SK-N-SH (cell line): ENCODE measurements around the gene CKMT2. TPM values are rescaled to one million over a fixed set of nuclear protein-coding genes. Genes with fewer than 3 reads are reported as not detected.

Experiments used
- CTCF ChIA-PET: fragments of 300-600, 350-600 bp; formaldehyde crosslinking; extraction: SDS; loops from one replicate; lab custom pipeline; 2021; lab: Yijun Ruan, JAX
- POLR2A ChIA-PET: fragments of 350-600 bp; sonication (Branson Sonifier 250); formaldehyde crosslinking; extraction: SDS; loops from one replicate; lab custom pipeline; 2020; ENCODE audit warnings: antibody characterized with exemption, inconsistent platforms; lab: Yijun Ruan, JAX
- DNase-seq: peaks from one replicate; pipeline ENCODE4 v3.0.0; 2012
- H2AFZ ChIP-seq: fragments of 200-600 bp; sonication (generic); 2 replicates; pipeline ENCODE4 v1.8.1; 2016; ENCODE audit warnings: antibody characterized with exemption, mild to moderate bottlenecking, low read depth
- H3F3A ChIP-seq: fragments of 200-600 bp; sonication (generic); replicated peaks from 2 replicates; pipeline ENCODE3; 2016; ENCODE audit warnings: antibody characterized with exemption, mild to moderate bottlenecking; ENCODE audit not compliant: insufficient read depth
- H3K27ac ChIP-seq, 2 experiments: fragments of 200-500 bp in 1 of 2; fragments of 200-600 bp in 1 of 2; sonication (Bioruptor generic) in 1 of 2; sonication (generic), shearing (Covaris generic) in 1 of 2; 2 replicates each; pipeline versions ENCODE4 v1.5.1 to v1.6.1; 2014 to 2016; ENCODE audit warnings: low read depth in 2 of 2, inconsistent platforms in 1 of 2, low read length in 1 of 2, mild to moderate bottlenecking in 1 of 2, mixed read lengths in 1 of 2
- H3K27me3 ChIP-seq: fragments of 200-600 bp; sonication (generic), shearing (Covaris generic); 2 replicates; pipeline ENCODE4 v1.6.1; 2016; ENCODE audit warnings: mixed run types; ENCODE audit not compliant: insufficient read depth
- H3K36me3 ChIP-seq, 2 experiments: fragments of 200-500 bp in 1 of 2; fragments of 200-600 bp in 1 of 2; sonication (Bioruptor generic) in 1 of 2; sonication (generic) in 1 of 2; replicated peaks in 1 of 2; 2 replicates each; pipeline versions ENCODE3 to v1.5.1; 2014 to 2016; ENCODE audit warnings: low read length in 1 of 2, mild to moderate bottlenecking in 1 of 2; ENCODE audit not compliant: insufficient read depth in 2 of 2, control insufficient read depth in 1 of 2
- H3K4me1 ChIP-seq, 2 experiments: fragments of 200-500 bp in 1 of 2; fragments of 200-600 bp in 1 of 2; sonication (Bioruptor generic) in 1 of 2; sonication (generic), shearing (Covaris generic) in 1 of 2; 2 replicates each; pipeline versions ENCODE4 v1.5.1 to v1.6.1; 2014 to 2016; ENCODE audit warnings: low read depth in 1 of 2, low read length in 1 of 2, mixed run types in 1 of 2; ENCODE audit not compliant: insufficient read depth in 2 of 2, control insufficient read depth in 1 of 2
- H3K4me2 ChIP-seq: fragments of 200-600 bp; sonication (generic), shearing (Covaris generic); 2 replicates; pipeline ENCODE4 v1.6.1; 2017; ENCODE audit warnings: mixed run types
- H3K4me3 ChIP-seq, 2 experiments: fragments of 200-500 bp in 1 of 2; fragments of 200-600 bp in 1 of 2; sonication (Bioruptor generic) in 1 of 2; sonication (generic), shearing (Covaris generic) in 1 of 2; 2 replicates each; pipeline versions ENCODE4 v1.5.1 to v1.8.1; 2014 to 2016; ENCODE audit warnings: low read depth in 2 of 2, inconsistent platforms in 1 of 2, low read length in 1 of 2, mild to moderate bottlenecking in 1 of 2, mixed read lengths in 1 of 2, moderate library complexity in 1 of 2
- H3K79me2 ChIP-seq: fragments of 200-600 bp; sonication (generic); 2 replicates; pipeline ENCODE4 v1.8.1; 2017; ENCODE audit warnings: mild to moderate bottlenecking; ENCODE audit not compliant: insufficient read depth
- H3K9ac ChIP-seq: fragments of 200-600 bp; sonication (generic); 2 replicates; pipeline ENCODE4 v1.6.1; 2017; ENCODE audit warnings: mixed run types
- H3K9me2 ChIP-seq: fragments of 200-600 bp; sonication (generic); 2 replicates; pipeline ENCODE4 v1.6.1; 2017; ENCODE audit warnings: mixed run types
- H3K9me3 ChIP-seq: fragments of 200-600 bp; sonication (generic); 2 replicates; pipeline ENCODE4 v1.6.1; 2017; ENCODE audit warnings: mixed run types, mild to moderate bottlenecking, moderate library complexity
- H4K20me1 ChIP-seq: fragments of 200-600 bp; sonication (generic); 2 replicates; pipeline ENCODE4 v1.6.1; 2017; ENCODE audit warnings: mild to moderate bottlenecking, mixed run types; ENCODE audit not compliant: insufficient read depth
- CTCF ChIP-seq: fragments of 200-600 bp; sonication (generic); IDR thresholded peaks from 2 replicates; pipeline ENCODE4 v1.6.1; 2017; ENCODE audit warnings: antibody characterized with exemption, mild to moderate bottlenecking, moderate library complexity
- FOSL2 ChIP-seq: IDR thresholded peaks from 2 replicates; pipeline ENCODE4 v1.4.0; 2012; ENCODE audit warnings: low read depth, mild to moderate bottlenecking, moderate library complexity, borderline replicate concordance
- FOXJ3 ChIP-seq: sonication (generic); formaldehyde crosslinking; IDR thresholded peaks from 2 replicates; pipeline ENCODE4 v1.5.1; 2020; ENCODE audit warnings: mild to moderate bottlenecking, missing genetic modification reagents
- GATA2 ChIP-seq: sonication (generic); formaldehyde crosslinking; IDR thresholded peaks from 2 replicates; pipeline ENCODE4 v1.5.0; 2020; ENCODE audit warnings: mild to moderate bottlenecking, missing genetic modification reagents
- IRF3 ChIP-seq: fragments of 150-350 bp; IDR thresholded peaks from 2 replicates; pipeline ENCODE4 v1.6.1; 2016; ENCODE audit warnings: mild to moderate bottlenecking, low read depth, low read length
- POLR2AphosphoS5 ChIP-seq: IDR thresholded peaks from 2 replicates; pipeline ENCODE4 v1.6.1; 2012; ENCODE audit warnings: low read depth, low read length
- RFX5 ChIP-seq: IDR thresholded peaks from 2 replicates; pipeline ENCODE4 v1.6.1; 2012; ENCODE audit warnings: mild to moderate bottlenecking, improper control_type of control experiment, low read length
- TAF1 ChIP-seq: IDR thresholded peaks from 2 replicates; pipeline ENCODE4 v1.6.1; 2012; ENCODE audit warnings: low read depth, mild to moderate bottlenecking, low read length, moderate library complexity, borderline replicate concordance
- TCF12 ChIP-seq: IDR thresholded peaks from 2 replicates; pipeline ENCODE4 v1.4.0; 2012
- YY1 ChIP-seq: IDR thresholded peaks from 2 replicates; pipeline ENCODE4 v1.4.0; 2012; ENCODE audit warnings: low read depth, mild to moderate bottlenecking
- WGBS: methylation state at CpG from one replicate; pipeline ENCODE4 v1.1.6; 2017; ENCODE audit warnings: low lambda C conversion rate; 5-methylcytosine and 5-hydroxymethylcytosine counted together
- polyA plus RNA-seq, 3 experiments: library from polyadenylated mRNA; depleted of rRNA; stranded (reverse); fragments of >200 nt; gene quantifications; 2 replicates each; pipeline ENCODE4 v1.2.3, GENCODE V29; 2012
- TF ChIP-seq, protein P1 (sequence below): IDR thresholded peaks from 2 replicates; pipeline ENCODE4 v1.4.0; 2012; ENCODE audit warnings: low read depth, borderline replicate concordance

The CKMT2 gene
- polyA plus RNA-seq, 1 of the 3 experiments (the other 2 are of a cell fraction) = not detected

DNA sequence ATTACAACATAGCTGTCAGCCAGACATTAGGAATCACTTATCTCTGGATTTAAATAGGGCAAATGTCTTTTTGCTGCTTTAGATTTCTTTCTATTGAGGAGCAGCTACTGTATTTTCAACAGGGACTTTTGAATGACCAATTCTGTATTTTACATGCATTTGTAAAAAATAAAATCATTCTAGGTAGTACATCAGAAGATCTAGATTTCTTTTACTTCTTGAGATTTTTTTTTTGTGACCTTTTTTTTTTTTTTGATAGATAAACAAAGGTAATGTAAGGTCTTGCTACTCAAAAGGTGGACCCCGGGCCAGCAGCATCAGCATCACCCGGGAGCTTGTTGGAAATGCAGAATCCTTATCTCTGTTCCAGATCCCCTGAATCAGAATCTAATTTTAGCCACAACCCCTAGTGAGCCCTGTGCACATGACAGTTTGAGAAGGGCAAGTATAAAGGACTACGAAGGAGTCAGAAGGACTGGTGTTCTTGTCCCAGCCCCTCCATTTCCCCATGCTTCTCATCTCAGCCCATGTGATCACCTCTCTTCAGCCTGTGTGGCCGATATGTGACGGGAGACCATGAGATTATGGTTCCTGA, 37.7 kb upstream of the CKMT2 start:
- Histone ChIP-seq H3K9me2 (no peaks in the 10 kb centered on the region), H3K9ac (no peak overlapping the region), H2AFZ (peak overlapping the region; percentile 86), H3K4me2 (peak overlapping the region; percentile 56), H3K27me3 (no peaks in the 10 kb centered on the region), H3K36me3 (no peaks in the 10 kb centered on the region), H3K4me3 (peak overlapping the region in 1 of 2 experiments; percentile 35; a peak in 1 of 4 replicates), H4K20me1 (no peaks in the 10 kb centered on the region), H3F3A (no peaks in the 10 kb centered on the region), H3K9me3 (no peaks in the 10 kb centered on the region), H3K27ac (no peak overlapping the region), H3K79me2 (no peaks in the 10 kb centered on the region), H3K4me1 (peaks cover 0 to 4% of the 10 kb centered on the region in 2 experiments; a peak in 1 of 4 replicates)
- DNase-seq = peak; percentile 64
- ChIA-PET POLR2A (no interaction called here), CTCF (interaction anchor here (0.6 to 3.6 kb wide), 38 partner anchors 9 to 849 kb away, joined by 3 to 58 read pairs (median 4); partner anchors contain the start of gene ZCCHC9)
- TF ChIP-seq POLR2AphosphoS5 (no peak), FOSL2 (no peak), GATA2 (peak; percentile 36)
- WGBS = 48% methylated on average over 5 of the region's 5 CpGs

DNA sequence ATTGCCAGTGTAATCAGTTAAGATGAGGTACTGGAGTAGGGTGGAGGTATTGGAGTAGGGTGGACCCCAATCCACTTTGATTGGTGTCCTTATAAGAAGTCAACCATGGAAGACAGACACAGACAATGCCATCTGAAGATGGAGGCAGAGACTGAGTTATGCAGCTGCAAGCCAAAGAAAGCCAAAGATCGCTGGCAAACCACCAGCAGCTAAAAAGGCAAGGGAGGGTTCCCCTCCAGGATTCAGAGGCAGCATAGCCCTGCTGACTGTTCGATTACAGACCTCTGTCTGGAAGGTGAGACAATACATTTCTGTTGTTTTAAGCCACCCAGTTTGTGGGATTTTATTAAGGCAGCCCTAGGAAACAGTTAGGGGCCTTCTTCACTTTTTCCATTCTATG, 30.5 kb upstream of the CKMT2 start:
- no peaks in the 10 kb centered on the region for H4K20me1 ChIP-seq
- H2AFZ ChIP-seq = no peak overlapping the region
- CTCF ChIA-PET = interaction anchor here (1.5 kb wide), 1 partner anchor 515 kb away, joined by 5 read pairs; no protein-coding TSS in a partner anchor
- no peaks in the 10 kb centered on the region for H3K27me3 ChIP-seq
- no peaks in the 10 kb centered on the region for H3K79me2 ChIP-seq
- no peak overlapping the region for H3K9ac ChIP-seq
- DNase-seq = no peak
- POLR2A ChIA-PET = interaction anchor here (0.7 kb wide), 1 partner anchor 113 kb away, joined by 3 read pairs; no protein-coding TSS in a partner anchor
- no peak overlapping the region for H3K27ac ChIP-seq
- H3F3A ChIP-seq = no peaks in the 10 kb centered on the region
- no peaks in the 10 kb centered on the region for H3K4me1 ChIP-seq
- no peak overlapping the region for H3K4me3 ChIP-seq
- no peaks in the 10 kb centered on the region for H3K9me2 ChIP-seq
- H3K36me3 ChIP-seq = no peaks in the 10 kb centered on the region
- no peak overlapping the region for H3K4me2 ChIP-seq
- no peaks in the 10 kb centered on the region for H3K9me3 ChIP-seq
- no peak for TF ChIP-seq YY1
- TF ChIP-seq, protein P1, sequence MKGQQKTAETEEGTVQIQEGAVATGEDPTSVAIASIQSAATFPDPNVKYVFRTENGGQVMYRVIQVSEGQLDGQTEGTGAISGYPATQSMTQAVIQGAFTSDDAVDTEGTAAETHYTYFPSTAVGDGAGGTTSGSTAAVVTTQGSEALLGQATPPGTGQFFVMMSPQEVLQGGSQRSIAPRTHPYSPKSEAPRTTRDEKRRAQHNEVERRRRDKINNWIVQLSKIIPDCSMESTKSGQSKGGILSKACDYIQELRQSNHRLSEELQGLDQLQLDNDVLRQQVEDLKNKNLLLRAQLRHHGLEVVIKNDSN = no peak
- no peak for TF ChIP-seq IRF3
- no peak for TF ChIP-seq CTCF
- TF ChIP-seq FOXJ3 (CRISPR knock-in tag) = no peak
- no peak for TF ChIP-seq FOSL2
- no peak for TF ChIP-seq TAF1
- no peak for TF ChIP-seq RFX5
- no peak for TF ChIP-seq TCF12
- WGBS = 69% methylated on average over 2 of the region's 2 CpGs
